Right kidney (tissue), 9 donors: Measurements from ENCODE around the gene MPC1.

Experiments
- DNase-seq: peaks from one replicate; pipeline ENCODE4 v3.0.0-alpha.2; 2016
- long read RNA-seq, 8 donors: transcript quantifications; one replicate each; lab custom pipeline, GENCODE V29; 2026

MPC1 gene
- long read RNA-seq, donor 1, partial matches to known transcripts: 16 of 131 reads
- long read RNA-seq, donor 1, other reads (novel, unspliced or antisense): 115 of 131 reads
- long read RNA-seq, donor 2, partial matches to known transcripts: 0 of 49 reads
- long read RNA-seq, donor 2, other reads (novel, unspliced or antisense): 49 of 49 reads
- long read RNA-seq, donor 3, partial matches to known transcripts: 5 of 49 reads
- long read RNA-seq, donor 3, other reads (novel, unspliced or antisense): 42 of 49 reads
- long read RNA-seq, donor 4, partial matches to known transcripts: 13 of 78 reads
- long read RNA-seq, donor 4, other reads (novel, unspliced or antisense): 65 of 78 reads
- long read RNA-seq, donor 5, partial matches to known transcripts: 0 of 62 reads
- long read RNA-seq, donor 5, other reads (novel, unspliced or antisense): 62 of 62 reads
- long read RNA-seq, donor 6, partial matches to known transcripts: 5 of 63 reads
- long read RNA-seq, donor 6, other reads (novel, unspliced or antisense): 58 of 63 reads
- long read RNA-seq, donor 7, partial matches to known transcripts: 22 of 119 reads
- long read RNA-seq, donor 7, other reads (novel, unspliced or antisense): 96 of 119 reads
- long read RNA-seq, donor 8, partial matches to known transcripts: 7 of 99 reads
- long read RNA-seq, donor 8, other reads (novel, unspliced or antisense): 92 of 99 reads

- peak; percentile 100 for DNase-seq
Measured at GRCh38 chr6:166382933-166383801, at the start of gene MPC1. Gene MPC1 (minus strand): TSS chr6:166382940. CDS start chr6:166382876, 64 bp downstream.

DNA sequence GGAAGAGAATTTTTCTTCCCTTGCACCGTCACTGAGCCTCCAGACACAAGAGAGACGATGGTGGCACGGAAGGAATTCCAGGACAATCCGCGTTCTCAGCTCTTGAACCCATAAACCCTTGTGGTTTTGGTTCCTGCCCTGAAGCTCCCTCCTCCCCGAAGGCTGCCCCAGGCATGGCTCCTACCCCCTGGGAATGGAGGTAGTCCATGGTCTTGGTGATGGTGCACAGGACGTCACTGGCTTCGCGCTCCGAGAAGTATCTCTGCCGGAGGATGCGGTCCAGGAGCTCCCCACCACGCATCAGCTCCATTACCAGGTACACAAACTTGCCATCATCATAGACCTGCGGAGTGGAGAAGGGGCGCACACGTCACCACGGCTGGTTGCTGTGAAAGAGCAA is 47.5 kb upstream of the MPC1 start:
- DNase-seq: no peak

GRCh38 chr6:166424431-166424830 is 41.7 kb upstream of the MPC1 start:
- DNase-seq: no peak

- no peak for DNase-seq
Measured at GRCh38 chr6:166423781-166424180, 41.0 kb upstream of the MPC1 start.

DNA sequence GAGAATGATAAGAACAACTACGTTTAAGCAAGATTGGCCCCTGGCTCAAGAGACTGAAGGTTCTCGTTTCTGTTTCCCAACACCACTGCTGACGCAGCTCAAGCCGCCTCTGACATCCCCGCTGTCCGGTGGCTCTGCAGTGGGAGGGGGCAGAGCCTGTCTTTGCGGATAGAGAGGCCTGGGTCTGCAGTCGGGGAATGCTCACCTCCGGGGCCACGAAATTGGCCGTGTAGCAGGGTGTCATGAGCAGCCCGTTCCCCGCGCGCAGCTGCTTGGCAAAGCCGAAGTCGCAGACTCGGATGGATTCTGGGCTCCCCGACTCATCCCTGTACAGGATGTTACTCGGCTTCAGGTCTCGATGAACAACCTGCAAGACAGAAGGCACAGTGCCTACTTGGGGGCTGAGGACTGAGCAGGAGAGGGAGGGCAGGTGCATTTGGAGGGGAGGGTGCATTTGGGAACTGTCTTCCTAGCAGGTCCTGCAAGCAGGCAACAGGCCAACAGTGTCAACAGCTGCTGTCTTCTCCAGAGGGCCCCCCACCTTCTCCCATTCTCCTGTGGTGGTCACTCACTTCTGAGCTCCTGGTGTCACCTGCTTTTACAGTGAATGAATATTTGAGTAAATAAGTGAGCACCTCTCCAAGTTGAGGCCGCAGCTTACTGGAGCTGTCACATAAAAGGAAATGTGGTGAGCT is 40.5 kb upstream of the MPC1 start:
- DNase-seq: no peak

GRCh38 chr6:166422201-166422940 is 39.6 kb upstream of the MPC1 start:
- no peak for DNase-seq

GRCh38 chr6:166420351-166420750 is 37.6 kb upstream of the MPC1 start:
- no peak for DNase-seq

GRCh38 chr6:166419717-166420116 is 37.0 kb upstream of the MPC1 start:
- no peak for DNase-seq

DNA sequence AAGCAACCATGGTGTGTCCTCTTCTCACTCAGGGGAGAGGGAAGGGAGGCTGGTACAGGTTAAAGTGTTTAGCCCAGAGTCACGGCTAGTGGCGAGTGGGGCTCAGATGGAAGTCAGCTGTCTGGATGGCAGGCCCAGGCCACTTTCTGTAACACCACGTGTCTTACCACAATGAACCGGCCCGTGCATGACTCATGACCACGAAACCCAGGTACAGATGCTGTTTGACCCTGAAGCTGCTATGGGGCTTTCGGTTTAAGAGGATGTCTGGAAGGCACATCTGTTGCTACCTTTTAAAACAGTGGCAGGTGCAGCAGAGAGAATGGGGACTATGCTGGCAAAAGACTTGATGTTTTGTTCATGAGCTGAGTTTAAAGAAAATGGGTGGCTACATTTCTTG is 36.5 kb upstream of the MPC1 start:
- no peak for DNase-seq

GRCh38 chr6:166418691-166419143 is 36.0 kb upstream of the MPC1 start:
- no peak for DNase-seq

DNA sequence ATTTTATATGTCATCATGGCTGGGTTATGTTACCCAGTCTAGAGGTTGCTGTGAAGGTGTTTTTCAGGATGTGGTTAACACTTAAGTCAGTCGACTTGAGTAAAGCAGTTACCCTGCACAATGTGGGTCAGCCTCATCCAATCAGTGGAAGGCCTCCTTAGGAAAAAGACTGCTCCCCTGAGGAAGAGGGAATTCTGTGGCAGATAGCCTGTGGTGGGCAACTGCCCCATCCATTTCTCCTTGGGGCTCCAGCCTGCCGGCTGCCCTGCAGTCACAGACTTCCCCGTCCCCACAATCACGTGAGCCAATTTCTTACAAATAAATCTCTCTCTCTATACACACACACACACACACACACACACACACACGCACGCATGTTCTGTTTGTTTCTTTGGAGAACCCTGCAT is 34.5 kb upstream of the MPC1 start:
- no peak for DNase-seq

DNA sequence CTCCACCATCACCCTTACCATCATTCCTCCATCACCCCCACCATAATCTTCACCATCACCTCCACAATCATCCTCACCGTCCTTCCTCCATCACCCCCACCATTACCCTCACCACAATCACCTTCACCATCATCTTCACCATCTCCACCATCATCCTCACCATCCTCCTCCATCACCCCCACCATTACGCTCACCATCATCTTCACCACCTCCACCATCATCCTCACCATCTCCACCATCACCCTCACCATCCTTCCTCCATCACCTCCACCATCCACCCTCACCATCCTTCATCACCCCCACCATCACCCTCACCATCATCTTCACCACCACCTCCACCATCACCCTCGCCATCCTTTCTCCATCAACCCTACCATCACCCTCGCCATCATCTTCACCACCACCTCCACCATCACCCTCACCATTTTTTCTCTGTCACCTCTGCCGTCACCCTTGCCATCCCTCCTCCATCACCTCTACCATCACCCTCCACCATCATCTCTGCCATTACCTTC is 33.1 kb upstream of the MPC1 start:
- no peak for DNase-seq

DNA sequence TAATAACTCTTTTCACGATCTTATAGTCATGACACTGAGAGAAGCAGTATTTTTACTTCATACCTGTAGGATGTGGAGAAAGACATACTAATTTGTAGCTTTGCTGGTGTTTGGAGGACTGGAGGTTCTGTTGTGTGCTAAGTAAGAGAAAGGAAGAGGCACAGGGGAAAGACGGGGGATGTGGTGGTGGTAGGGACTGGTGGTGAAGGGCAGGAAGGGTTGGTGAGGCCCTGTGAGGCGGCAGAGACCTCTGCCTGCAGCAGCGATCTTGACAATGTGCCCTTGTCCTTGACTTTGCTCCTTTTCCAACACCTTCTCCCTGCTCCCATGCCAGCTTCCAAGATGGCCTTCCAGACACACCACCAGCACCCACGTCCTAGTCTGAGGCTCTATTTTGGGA is 32.6 kb upstream of the MPC1 start:
- no peak for DNase-seq

DNA sequence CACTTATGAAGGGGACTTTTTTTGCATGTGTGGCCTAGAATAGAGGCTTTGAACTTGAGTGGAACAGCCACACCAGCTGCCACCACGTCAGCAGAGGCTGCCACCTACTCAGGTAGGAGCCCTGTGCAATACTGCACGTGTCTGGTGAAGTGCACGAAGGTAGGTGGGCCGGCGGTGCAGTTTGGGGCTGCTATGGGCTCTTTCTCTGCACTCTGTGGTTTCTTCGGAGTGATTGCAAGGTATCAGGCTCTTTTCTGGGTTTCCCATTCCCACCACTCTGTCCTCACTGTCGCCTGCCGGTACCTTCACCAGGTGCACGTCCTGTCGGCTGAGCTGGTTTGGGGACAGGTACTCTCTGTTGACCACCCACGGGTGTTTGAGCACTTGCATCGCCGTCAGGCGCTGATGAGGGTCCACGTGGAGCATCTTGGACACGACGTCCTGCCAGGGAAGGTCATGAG is 30.8 kb upstream of the MPC1 start:
- DNase-seq: no peak

DNA sequence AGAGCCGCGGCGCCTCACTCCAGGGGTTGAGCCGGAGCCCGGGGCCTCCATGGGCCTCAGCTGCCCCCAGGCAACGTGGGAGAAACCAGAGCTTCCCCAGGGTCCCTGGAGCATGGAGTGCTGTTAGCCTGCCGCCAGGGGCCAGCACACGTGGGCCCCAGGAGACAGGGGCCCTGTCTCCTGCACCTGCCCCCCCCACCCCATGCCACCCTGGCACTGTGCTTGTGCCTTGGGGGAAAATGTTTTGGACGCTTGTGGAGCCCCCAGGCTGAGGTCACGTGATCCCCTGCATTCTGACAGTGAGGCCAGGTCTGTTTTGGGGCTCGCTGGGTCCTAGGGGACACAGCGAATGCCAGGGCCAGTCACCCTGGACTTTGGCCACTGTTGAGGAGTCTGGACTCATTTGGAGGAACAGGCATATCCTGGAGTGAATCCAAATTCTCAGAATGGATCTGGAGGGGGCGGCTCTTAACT is 30.2 kb upstream of the MPC1 start:
- no peak for DNase-seq

- DNase-seq: no peak
Measured at GRCh38 chr6:166412156-166412910, 29.6 kb upstream of the MPC1 start.

GRCh38 chr6:166411721-166412151 is 29.0 kb upstream of the MPC1 start:
- DNase-seq: no peak

DNA sequence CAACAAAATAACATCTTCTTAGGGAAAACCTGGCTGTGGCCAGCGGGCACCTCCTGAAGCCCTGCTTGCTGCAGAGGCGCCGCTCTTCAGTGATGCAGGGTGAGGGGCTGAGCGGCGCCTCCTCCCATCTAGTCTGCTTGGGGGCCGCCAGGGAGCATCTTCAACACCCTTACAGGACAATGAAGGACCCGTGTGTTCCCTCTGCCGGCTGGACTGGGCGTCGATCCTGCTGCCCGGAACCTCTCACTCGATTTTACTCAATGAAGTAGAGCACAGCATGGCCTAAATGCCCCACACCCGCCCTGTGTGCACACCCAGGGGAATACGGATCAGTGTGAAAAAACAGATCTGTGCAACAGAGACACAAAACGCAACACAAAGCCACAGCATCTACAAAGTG is 28.5 kb upstream of the MPC1 start:
- DNase-seq: no peak

GRCh38 chr6:166410426-166410935 is 27.7 kb upstream of the MPC1 start:
- no peak for DNase-seq
